HG02981 (cell line): ENCODE results near the gene GNMT.

Experiments used
- ATAC-seq: cut with Tn5 transposase; IDR thresholded peaks from one replicate; pipeline ENCODE4 v1.9.1; 2021; ENCODE audit warnings: mild to moderate bottlenecking, moderate library complexity; ENCODE audit not compliant: unreplicated experiment

Gene GNMT

DNA sequence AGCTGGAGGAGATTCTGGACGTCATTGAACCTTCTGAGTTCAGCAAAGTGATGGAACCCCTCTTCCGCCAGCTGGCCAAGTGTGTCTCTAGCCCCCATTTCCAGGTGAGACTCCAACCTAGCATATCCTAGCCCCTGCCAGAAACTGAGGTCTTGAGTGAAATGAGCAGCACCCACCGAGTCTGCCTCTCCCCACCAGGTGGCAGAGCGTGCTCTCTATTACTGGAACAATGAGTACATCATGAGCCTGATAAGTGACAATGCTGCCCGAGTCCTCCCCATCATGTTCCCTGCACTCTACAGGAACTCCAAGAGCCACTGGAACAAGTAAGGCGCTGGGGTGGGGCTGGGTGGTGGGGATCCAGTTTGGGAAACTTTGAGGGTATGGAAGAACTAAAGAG lies 48.6 kb downstream of the GNMT start:
- no peak for ATAC-seq

DNA sequence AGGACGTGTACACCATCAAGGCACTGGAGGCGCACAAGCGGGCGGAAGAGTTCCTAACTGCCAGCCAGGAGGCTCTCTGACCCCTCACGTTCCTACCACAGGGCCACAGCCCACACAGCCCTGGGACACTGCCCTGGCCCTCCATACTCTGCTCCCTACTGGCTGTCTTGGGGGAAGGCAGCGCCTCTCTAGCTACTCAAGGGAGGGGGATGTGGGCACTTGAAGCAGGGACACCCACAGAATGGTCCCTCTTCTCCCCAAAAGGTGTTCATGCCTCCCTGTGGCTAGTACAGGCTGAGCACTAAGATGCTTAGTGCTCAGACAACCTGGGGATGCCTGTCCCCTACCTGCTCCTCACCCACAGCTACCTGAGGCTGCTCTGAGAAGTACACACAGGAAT lies 50.7 kb downstream of the GNMT start:
- ATAC-seq, result no peak

DNA sequence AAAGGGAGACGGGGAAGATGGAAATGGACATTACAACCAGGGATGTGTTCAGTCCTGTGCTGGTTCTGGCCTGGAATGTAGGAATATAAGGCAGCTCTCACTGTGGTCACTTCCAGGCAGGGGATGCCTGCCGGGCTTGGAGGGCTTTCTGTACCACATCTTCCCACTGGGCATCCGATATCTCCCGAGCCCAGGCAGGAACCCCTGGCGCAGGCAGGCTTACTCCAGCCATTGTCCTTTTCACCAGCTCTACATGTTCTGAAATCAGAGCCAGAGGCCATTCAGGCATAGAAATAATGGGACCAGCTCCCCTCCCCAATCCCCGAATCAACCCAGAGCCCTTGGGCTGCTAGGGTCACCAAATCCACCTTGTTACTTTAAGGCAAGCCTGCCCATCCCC lies 51.8 kb downstream of the GNMT start:
- no peak for ATAC-seq

DNA sequence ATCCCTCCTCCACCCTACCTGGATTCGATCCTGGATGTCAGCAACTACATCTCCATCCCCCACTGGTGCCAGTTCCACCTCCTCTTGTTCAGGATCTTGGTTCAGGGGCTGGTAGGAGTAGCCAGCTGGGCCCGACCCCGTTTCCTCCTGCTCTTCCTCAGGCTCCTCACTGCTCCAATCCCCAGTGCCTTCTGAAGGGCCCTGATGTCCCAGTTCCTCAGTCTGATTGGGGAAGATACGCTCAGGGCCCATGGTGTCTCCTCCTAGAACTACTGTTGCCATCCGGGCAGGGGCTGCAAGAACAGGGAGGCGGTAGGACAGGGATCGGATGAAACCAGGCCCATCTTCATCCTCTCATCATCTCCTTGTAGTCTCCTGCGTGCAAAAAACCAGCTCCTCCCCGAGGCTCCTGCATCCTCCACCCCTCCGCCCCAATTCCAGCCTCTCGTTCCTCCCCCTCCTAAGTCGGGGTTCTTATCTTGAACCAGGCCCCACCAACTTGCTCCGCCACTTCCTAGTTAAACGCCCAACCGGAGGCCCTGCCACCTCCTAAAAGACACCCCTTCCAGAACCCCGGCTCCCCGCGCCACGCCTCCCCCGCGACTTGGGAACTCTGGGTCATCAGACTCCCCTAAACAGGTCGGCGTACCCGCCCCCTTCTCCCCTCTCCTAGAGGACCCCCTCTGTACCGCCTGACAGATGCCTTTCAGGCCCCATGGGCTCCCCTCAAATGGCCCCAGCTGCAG lies 52.7 kb downstream of the GNMT start:
- no peak for ATAC-seq
